GM18868 (cell line): ENCODE measurements around the gene HNRNPA2B1.
"Not testable (repeated sequence)": the region's sequence is repeated elsewhere in the genome, so short reads cannot be mapped to it uniquely, and the experiment has no call there.

ENCODE experiments used
- ATAC-seq: cut with Tn5 transposase; IDR thresholded peaks from one replicate; pipeline ENCODE4 v1.9.1; 2021; ENCODE audit warnings: mild to moderate bottlenecking, moderate library complexity; ENCODE audit not compliant: unreplicated experiment

Gene HNRNPA2B1

DNA sequence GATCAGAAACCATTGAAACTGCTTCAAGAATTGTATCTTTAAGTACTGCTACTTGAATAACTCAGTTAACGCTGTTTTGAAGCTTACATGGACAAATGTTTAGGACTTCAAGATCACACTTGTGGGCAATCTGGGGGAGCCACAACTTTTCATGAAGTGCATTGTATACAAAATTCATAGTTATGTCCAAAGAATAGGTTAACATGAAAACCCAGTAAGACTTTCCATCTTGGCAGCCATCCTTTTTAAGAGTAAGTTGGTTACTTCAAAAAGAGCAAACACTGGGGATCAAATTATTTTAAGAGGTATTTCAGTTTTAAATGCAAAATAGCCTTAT, 14.7 kb downstream of the HNRNPA2B1 start:
- no peak for ATAC-seq

DNA sequence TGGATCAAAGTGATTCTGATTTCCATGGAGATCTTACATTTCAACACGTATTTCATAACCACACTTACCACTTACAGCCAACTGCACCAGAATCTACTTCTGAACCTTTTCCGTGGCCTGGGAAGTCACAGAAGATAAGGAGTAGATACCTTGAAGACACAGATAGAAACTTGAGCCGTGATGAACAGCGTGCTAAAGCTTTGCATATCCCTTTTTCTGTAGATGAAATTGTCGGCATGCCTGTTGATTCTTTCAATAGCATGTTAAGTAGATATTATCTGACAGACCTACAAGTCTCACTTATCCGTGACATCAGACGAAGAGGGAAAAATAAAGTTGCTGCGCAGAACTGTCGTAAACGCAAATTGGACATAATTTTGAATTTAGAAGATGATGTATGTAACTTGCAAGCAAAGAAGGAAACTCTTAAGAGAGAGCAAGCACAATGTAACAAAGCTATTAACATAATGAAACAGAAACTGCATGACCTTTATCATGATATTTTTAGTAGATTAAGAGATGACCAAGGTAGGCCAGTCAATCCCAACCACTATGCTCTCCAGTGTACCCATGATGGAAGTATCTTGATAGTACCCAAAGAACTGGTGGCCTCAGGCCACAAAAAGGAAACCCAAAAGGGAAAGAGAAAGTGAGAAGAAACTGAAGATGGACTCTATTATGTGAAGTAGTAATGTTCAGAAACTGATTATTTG, 15.3 kb downstream of the HNRNPA2B1 start:
- ATAC-seq: no peak

DNA sequence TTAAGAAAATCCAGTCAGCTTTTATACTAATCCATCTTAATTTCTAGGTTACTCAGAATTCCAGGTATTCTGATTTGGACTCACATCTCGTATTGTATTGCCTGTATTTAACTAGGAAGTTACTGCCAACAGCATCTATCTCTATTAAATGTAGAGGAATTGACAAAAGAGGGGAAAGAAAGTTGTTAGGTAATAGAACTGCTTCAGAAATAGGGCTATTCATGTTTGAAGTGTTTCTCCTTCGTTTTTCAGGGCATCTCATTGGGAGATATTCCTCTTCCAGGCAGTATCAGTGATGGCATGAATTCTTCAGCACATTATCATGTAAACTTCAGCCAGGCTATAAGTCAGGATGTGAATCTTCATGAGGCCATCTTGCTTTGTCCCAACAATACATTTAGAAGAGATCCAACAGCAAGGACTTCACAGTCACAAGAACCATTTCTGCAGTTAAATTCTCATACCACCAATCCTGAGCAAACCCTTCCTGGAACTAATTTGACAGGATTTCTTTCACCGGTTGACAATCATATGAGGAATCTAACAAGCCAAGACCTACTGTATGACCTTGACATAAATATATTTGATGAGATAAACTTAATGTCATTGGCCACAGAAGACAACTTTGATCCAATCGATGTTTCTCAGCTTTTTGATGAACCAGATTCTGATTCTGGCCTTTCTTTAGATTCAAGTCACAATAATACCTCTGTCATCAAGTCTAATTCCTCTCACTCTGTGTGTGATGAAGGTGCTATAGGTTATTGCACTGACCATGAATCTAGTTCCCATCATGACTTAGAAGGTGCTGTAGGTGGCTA, 16.1 kb downstream of the HNRNPA2B1 start:
- ATAC-seq: not testable (repeated sequence)

DNA sequence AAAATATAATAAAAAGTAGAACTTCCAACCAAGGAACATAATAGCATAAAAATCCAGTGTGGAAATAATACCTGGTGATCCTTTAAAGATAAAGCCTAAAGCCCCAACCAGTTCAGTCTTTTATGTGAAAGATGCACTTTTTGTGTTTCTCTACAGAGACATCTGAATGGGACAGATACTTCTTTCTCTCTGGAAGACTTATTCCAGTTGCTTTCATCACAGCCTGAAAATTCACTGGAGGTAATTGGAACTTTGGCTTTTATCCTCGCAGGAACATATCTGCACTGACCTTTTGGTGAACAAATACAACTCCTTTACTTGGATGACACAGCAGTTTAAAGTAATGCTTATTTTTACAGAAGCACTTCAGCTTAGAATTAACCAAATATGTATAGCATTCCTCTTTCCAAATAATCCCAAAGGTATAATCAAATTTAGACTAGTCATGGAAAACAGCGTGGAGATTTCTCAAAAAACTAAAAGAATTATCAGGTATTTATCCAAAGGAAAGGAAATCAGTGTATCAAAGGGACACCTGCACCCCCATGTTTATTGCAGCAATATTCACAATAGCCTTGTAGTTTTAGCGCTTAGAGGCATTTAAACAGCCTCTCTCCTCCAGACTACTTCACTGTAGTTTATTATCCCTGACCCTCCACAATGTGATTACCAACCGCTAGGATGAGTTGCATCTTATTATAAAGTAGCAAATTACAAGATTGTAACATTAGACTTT, 16.8 kb downstream of the HNRNPA2B1 start:
- no peak for ATAC-seq

DNA sequence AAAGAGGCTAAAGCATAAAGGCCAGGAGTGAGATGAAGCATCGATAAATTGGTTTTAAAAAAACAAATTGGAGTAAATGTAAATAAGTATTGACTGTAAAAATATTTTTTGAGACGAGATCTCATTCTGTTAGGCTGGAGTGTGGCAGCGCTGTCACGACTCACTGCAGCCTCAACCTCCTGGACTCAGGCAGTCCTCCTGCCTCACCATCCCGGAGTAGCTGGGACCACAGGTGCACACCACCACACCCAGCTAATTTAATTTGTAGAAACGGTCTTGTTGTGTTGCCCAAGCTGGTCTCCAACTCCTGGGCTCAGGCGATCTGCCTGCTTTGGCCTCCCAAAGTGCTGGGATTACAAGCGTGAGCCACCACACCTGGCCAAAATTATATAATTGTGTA, 17.8 kb downstream of the HNRNPA2B1 start:
- no peak for ATAC-seq

DNA sequence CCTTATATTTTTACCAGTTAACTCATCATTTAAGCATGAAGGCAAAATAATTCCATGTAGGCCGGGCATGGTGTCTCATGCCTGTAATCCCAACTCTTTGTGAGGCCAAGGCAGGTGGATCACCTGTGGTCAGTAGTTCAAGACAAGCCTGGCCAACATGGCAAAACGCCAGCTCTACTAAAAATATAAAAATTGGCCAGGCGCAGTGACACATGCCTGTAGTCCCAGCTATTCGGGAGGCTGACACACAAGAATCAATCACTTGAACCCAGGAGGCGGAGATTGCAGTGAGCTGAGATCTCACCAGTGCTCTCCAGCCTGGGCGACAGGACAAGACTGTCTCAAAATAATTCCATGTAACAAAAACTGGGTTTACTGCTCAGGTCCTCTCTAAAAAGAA, 18.3 kb downstream of the HNRNPA2B1 start:
- ATAC-seq: no peak

DNA sequence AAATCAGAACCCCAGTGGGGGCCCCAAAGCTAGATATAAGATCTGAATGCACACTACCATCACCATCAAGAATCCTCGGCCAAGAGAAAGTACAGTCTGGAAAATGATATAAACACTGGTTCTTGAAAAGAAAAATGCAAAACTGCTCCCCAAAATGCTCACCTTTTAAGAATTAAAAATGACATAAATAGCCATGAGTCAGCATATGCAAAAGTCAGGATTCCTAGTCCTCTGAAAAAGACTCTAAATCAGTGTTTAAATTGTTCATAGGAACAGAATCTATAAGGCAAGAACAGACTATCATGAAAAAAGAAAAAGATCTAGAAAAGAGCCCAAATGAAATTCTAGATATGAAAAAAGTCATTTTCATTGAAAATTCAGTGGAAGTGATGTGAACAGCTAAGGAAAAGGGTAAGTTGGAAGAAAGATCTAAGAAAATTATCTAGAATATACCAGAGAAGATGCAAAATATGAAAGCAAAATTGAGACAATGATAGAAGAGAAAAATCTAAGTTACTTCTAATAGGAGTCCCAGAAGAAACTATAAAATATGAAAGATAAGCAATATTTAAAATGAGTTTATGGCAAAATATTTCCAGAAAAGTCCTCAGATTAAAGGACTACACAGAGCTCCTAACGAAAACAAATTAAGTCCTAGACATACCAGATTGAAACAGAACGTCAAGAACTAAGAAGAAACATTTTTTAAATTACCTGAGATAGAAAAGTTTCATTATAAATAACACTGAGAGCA, 18.9 kb downstream of the HNRNPA2B1 start:
- ATAC-seq: no peak

DNA sequence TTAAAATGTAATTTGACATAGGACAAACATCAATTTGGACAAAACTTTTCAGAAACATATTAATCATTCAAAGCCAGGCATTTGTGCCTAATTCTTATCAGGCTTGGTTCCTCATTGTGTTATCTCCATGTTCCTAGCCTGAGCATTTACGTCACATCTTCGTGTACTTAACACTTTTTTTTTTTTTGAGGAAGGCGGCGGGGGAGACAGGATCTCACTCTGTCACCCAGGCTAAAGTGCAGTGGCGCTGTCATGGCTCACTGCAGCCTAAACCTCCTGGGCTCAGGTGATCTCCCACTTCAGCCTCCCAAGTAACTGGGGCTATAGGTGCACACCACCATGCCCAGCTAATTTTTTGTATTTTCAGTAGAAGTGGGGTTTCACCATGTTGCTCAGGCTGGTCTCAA, 19.8 kb downstream of the HNRNPA2B1 start:
- no peak for ATAC-seq

DNA sequence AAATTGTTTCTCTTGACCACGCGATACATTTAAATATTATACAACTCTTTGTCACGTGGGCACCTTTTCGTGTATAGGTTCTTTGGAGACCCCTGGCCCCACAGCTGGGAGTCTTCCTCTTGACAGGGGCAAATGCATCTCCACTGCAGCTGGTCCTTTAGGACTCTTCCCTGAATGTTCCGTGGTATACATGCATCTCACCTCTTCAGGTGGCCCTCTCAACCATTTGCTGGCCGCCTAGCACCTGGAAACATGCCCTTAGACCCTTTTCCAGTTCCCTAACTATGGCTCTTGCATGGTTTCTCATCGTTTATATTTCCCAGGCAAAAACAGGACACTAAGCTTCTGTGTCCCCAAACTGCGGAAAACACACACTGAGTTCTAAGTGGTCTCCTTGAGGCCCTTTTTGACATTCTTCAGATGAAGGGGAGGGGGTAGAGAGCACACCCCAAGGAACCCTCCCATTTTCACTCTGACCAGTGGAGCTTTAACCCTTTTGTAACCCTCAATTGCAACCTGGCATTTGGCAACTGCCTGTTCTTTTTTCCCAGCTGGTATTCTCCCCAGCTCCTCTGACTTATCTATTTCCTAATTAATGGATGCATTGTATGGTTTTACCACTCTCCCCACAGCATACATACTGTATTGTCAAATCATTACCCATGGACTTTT, 20.6 kb downstream of the HNRNPA2B1 start:
- no peak for ATAC-seq

DNA sequence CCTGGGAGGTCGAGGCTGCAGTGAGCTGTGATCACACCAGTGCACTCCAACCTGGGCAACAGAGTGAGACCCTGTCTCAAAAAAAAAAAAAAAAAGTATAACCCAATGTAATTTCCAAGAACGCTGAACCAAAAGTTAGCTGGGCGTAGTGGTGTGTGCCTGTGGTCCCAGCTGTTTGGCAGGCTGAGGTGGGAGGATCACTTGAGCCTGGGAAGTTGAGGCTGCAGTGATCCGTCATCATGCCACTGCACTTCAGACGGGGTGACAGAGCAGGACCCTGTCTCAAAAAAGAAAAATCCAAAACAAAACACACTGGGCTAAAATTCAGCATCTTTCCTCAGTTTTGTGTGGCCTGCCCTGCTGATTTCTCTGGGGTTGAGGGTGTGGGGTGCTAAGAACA, 21.1 kb downstream of the HNRNPA2B1 start:
- ATAC-seq: no peak

DNA sequence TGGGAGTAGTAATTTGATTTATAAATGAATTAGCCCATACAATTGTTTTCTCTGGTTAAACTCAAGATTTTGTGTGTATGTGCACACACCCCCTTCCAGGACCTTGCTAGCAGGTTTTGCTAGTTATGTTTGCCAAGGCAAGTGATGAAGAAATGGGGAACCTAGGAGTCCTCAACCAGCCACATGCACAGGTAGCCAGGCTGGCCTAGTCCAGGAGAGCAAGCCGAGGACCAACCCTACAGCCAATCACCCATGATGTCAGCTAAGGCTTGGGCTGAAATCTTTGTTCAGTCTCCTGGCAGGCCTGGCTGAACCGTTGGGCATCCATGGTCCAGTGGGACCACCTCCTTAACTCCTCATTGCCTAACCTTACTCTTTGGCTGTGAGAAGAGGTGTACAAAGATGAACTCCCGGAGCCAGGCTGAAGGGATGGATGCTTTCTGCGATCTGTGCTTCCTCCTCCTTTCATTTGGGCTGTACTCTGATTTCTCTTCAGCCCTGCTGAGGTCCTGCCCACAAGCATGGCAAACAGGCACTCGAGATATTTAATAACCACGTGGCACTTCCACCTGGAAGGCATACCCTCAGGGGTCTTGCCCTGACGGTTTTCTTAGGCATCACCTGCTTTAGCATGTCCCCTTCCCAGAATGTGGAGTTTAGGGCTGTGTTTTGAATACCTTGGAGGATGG, 22.1 kb downstream of the HNRNPA2B1 start:
- ATAC-seq: no peak

DNA sequence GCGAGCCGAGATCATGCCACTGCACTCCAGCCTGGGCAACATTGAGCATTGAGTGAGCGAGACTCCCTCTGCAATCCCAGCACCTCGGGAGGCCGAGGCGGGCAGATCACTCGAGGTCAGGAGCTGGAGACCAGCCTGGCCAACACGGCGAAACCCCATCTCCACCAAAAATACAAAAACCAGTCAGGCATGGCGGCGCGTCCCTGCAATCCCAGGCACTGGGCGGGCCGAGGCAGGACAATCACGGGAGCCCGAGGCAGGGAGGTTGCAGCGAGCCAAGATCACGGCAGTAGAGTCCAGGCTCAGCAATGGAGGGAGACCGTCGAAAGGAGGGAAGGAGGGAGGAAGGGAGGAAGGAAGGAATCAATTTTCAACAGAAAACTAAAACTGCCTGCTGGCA, 23.3 kb downstream of the HNRNPA2B1 start:
- ATAC-seq: not testable (repeated sequence)

DNA sequence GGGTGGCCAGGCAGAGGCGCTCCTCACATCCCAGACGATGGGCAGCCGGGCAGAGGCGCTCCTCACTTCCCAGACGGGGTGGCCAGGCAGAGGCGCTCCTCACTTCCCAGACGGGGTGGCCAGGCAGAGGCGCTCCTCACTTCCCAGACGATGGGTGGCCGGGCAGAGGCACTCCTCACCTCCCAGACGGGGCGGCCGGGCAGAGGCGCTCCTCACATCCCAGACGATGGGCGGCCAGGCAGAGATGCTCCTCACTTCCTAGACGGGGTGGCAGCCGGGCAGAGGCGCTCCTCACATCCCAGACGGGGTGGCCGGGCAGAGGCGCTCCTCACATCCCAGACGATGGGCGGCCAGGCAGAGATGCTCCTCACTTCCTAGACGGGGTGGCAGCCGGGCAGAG, 23.9 kb downstream of the HNRNPA2B1 start:
- not testable (repeated sequence) for ATAC-seq

DNA sequence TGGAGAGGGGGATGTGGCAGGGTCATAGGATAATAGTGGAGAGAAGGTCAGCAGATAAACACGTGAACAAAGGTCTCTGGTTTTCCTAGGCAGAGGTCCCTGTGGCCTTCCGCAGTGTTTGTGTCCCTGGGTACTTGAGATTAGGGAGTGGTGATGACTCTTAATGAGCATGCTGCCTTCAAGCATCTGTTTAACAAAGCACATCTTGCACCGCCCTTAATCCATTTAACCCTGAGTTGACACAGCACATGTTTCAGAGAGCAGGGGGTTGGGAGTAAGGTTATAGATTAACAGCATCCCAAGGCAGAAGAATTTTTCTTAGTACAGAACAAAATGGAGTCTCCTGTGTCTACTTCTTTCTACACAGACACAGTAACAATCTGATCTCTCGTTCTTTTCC, 24.6 kb downstream of the HNRNPA2B1 start:
- ATAC-seq: not testable (repeated sequence)

DNA sequence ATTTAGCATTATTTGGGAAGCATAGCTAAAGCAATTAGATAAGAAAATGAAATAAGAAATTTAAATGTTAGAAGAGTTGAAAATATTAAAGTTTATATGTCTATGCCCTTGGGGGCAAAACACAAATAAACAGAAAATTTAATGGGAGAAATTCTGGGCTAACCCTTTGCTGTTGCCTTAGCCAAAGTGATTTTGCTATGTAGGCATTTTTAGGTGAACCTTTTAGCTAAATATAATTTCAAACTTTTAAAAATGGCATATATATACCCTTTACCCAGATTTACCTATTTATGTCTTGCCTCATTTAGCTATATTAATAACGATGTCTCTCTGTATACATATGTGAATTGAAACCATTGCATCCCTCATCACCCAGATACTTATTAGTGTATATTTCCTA, 28.5 kb downstream of the HNRNPA2B1 start:
- no peak for ATAC-seq

DNA sequence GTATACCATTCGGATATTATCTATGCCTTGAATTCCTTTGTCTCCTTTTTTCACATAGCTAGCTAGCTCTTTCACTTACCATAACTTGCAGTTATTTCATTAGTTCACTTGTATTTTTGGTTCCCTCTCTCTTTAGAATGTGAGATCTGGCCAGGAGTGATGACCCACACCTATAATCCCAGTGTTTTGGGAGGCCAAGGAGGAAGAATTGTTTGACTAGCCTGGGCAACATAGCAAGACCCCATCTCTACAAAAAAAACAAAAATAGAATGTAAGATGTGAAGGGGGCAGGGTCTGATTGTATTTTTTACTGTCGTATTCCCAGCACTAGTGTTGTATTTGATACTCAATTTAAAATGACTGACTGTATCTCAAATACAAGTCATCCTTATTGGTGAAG, 28.9 kb downstream of the HNRNPA2B1 start:
- ATAC-seq: no peak

DNA sequence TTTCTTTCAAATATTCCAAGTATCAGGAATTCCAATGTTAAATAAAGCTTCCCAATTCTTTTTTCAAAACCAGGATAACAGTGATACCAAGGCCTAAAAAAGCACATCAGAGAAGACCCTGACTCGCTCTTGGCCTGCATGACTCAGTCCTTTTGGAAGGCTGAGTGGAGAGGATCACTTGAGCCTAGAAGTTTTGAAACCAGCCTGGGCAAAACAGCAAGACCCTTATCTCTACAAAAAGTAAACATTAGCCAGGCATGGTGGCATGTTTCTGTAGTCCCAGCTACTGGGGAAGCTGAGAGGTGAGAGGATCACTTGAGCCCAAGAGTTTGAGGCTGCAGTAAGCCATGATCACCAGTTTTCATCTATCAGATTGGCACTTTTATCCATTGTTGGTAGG, 29.9 kb downstream of the HNRNPA2B1 start:
- ATAC-seq: no peak

DNA sequence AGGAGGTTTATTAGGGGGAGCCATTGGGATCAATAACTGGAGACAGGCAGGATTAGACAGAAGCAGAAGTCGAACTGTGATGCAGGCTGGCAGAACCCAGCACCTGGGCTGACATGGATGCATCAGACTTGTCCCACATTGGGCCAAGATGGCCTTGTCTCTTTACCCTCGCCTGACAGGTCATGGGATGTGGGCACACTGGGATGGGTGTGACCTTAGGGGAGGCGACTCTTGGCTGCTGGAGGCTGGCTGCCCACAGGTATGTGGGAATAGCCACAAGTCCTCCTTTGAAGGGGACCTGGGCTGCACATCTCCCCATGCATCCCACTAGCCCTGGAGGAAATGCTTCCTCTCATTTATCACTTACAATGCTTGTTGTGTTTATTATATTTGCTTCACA, 31.3 kb downstream of the HNRNPA2B1 start:
- no peak for ATAC-seq

DNA sequence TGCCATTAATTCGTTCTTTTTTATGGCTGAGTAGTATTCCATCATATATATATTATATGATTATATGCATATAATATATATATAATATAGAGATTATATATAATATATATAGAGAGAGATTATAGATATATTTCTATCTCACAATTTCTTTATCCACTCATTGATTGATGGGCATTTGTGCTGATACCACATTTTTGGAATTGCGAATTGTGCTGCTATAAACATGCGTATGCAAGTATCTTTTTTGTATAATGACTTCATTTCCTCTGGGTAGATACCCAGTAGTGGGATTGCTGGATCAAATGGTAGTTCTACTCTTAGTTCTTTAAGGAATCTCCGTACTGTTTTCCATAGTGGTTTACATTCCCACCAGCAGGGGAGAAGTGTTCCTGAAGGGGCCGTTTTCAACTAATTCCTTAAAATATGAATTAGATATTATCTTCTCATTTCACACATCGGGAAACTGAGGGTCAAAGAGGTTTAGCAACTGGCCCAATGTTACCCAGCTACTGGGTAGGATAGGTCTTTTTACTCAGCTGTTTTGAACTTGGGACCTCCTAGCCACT, 32.0 kb downstream of the HNRNPA2B1 start:
- ATAC-seq: no peak
